HepG2 (cell line): ENCODE measurements around the gene JAG1. TPM values are rescaled to one million over a fixed set of nuclear protein-coding genes. Genes with fewer than 3 reads are reported as not detected.

Experiments used
- ETV5 ChIP-seq: IDR thresholded peaks from 2 replicates; pipeline ENCODE4 v1.6.1; 2018; ENCODE audit warnings: missing biosample characterization, missing genetic modification reagents, inconsistent platforms, borderline replicate concordance
- KLF12 ChIP-seq: sonication (generic); formaldehyde crosslinking; IDR thresholded peaks from 2 replicates; pipeline ENCODE4 v1.4.0; 2020; ENCODE audit warnings: missing genetic modification reagents, borderline replicate concordance
- SAFB2 ChIP-seq: sonication (generic); formaldehyde crosslinking; IDR thresholded peaks from 2 replicates; pipeline ENCODE4 v1.5.1; 2020; ENCODE audit warnings: missing genetic modification reagents, low read depth, mild to moderate bottlenecking, borderline replicate concordance
- SMAD9 ChIP-seq: sonication (generic); formaldehyde crosslinking; IDR thresholded peaks from 2 replicates; pipeline ENCODE4 v1.5.1; 2020; ENCODE audit warnings: mild to moderate bottlenecking, missing genetic modification reagents
- TBP ChIP-seq: sonication (generic); formaldehyde crosslinking; IDR thresholded peaks from 2 replicates; pipeline ENCODE4 v1.5.0; 2020; ENCODE audit warnings: missing genetic modification reagents
- TCF7 ChIP-seq: sonication (generic); IDR thresholded peaks from 2 replicates; pipeline ENCODE4 v1.6.1; 2016; ENCODE audit warnings: antibody characterized with exemption, low read depth
- TMF1 ChIP-seq: sonication (generic); formaldehyde crosslinking; IDR thresholded peaks from 2 replicates; pipeline ENCODE4 v1.8.1; 2022; ENCODE audit warnings: low read depth, missing genetic modification reagents
- ZMYM3 ChIP-seq: sonication (generic); formaldehyde crosslinking; IDR thresholded peaks from 2 replicates; pipeline ENCODE4 v1.5.1; 2020; ENCODE audit warnings: mild to moderate bottlenecking, missing genetic modification reagents
- ZNF550 ChIP-seq: sonication (generic); formaldehyde crosslinking; IDR thresholded peaks from 2 replicates; pipeline ENCODE4 v1.4.0; 2020; ENCODE audit warnings: mild to moderate bottlenecking, missing genetic modification reagents, borderline replicate concordance
- ZNF619 ChIP-seq: sonication (generic); formaldehyde crosslinking; IDR thresholded peaks from 2 replicates; pipeline ENCODE4 v1.4.0; 2020; ENCODE audit warnings: mild to moderate bottlenecking, missing genetic modification reagents
- ZNF652 ChIP-seq: IDR thresholded peaks from 2 replicates; pipeline ENCODE4 v1.6.1; 2016; ENCODE audit warnings: low read depth, borderline replicate concordance
- ZNF709 ChIP-seq: sonication (generic); formaldehyde crosslinking; IDR thresholded peaks from 2 replicates; pipeline ENCODE4 v1.5.0; 2020; ENCODE audit warnings: mild to moderate bottlenecking, missing genetic modification reagents
- ZNF713 ChIP-seq: sonication (generic); formaldehyde crosslinking; IDR thresholded peaks from 2 replicates; pipeline ENCODE4 v1.4.0; 2020; ENCODE audit warnings: mild to moderate bottlenecking, missing genetic modification reagents
- ZNF720 ChIP-seq: sonication (generic); formaldehyde crosslinking; IDR thresholded peaks from 2 replicates; pipeline ENCODE4 v1.4.0; 2020; ENCODE audit warnings: missing genetic modification reagents
- ZNF737 ChIP-seq: sonication (generic); formaldehyde crosslinking; IDR thresholded peaks from 2 replicates; pipeline ENCODE4 v1.5.0; 2020; ENCODE audit warnings: missing genetic modification reagents, mild to moderate bottlenecking, borderline replicate concordance
- polyA plus RNA-seq, 8 experiments: library from polyadenylated mRNA; depleted of rRNA in 3 of 8; stranded (reverse) in 7 of 8; unstranded in 1 of 8; fragments of >200 nt; fragmentation: Illumina TruSeq in 4 of 8; extraction: Trizol in 4 of 8; gene quantifications; 2 replicates each; pipeline versions ENCODE4 v1.2.1 to v1.2.3, GENCODE V29; 2011 to 2016; ENCODE audit warnings: low read depth in 4 of 8, missing spikeins in 1 of 8, mixed read lengths in 1 of 8; ENCODE audit not compliant: insufficient read depth in 1 of 8
- total RNA-seq, 5 experiments: library from RNA; depleted of rRNA; stranded (reverse); fragments of >200 nt; fragmentation: Illumina TruSeq; extraction: Trizol; gene quantifications; 2 replicates each; pipeline ENCODE4 v1.2.3, GENCODE V29; 2016; ENCODE audit warnings: low read depth in 1 of 5
- TF ChIP-seq, protein P1 (sequence below): sonication (generic); formaldehyde crosslinking; IDR thresholded peaks from 2 replicates; pipeline ENCODE4 v1.5.0; 2020; ENCODE audit warnings: mild to moderate bottlenecking, missing genetic modification reagents, borderline replicate concordance
- TF ChIP-seq, protein P2 (sequence below): sonication (generic); formaldehyde crosslinking; IDR thresholded peaks from 2 replicates; pipeline ENCODE4 v1.5.0; 2020; ENCODE audit warnings: missing genetic modification reagents
- TF ChIP-seq, protein P3 (sequence below): sonication (generic); formaldehyde crosslinking; IDR thresholded peaks from 2 replicates; pipeline ENCODE4 v1.4.0; 2020; ENCODE audit warnings: missing genetic modification reagents, mild to moderate bottlenecking, borderline replicate concordance

JAG1 gene
- total and polyA plus RNA-seq, 2 of the 13 experiments (the other 11 are each of a cell fraction or from before 2014, with no cell fraction given) = 47.1 to 56.3 TPM

DNA sequence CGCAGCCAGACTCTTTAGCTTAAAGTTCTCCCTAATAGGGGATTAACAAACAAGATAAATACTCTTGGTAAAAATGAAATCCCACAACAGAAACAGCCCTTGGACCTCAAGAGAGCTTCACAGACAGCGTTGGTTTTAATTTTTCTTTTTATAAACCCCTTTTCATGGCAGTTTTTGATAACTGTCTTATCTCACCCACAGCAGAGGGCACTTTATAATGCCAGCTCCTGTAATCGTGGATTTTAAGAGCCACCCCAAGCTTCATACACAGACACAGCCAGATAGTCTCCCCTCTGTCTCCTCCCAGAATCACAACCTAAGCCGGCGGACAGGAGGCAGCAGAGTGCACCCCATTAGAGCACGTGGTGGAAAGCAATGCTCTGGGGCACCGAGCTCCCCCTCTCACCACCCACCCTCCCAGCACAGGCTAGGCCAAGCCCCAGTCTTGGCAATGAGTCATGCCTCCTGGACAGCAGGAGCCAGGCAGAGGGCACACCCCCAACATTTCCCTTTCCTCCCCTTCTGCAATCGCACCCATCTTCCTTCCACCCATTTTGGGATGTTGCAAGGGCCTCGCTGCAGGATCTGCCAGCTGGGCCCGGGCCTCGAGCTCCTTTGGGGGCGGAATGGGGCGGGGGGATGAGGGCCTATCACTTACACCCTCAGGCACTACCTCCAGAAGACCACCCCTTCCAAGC, 2.4 kb downstream of the JAG1 start (continued):
- TF ChIP-seq, protein P1, sequence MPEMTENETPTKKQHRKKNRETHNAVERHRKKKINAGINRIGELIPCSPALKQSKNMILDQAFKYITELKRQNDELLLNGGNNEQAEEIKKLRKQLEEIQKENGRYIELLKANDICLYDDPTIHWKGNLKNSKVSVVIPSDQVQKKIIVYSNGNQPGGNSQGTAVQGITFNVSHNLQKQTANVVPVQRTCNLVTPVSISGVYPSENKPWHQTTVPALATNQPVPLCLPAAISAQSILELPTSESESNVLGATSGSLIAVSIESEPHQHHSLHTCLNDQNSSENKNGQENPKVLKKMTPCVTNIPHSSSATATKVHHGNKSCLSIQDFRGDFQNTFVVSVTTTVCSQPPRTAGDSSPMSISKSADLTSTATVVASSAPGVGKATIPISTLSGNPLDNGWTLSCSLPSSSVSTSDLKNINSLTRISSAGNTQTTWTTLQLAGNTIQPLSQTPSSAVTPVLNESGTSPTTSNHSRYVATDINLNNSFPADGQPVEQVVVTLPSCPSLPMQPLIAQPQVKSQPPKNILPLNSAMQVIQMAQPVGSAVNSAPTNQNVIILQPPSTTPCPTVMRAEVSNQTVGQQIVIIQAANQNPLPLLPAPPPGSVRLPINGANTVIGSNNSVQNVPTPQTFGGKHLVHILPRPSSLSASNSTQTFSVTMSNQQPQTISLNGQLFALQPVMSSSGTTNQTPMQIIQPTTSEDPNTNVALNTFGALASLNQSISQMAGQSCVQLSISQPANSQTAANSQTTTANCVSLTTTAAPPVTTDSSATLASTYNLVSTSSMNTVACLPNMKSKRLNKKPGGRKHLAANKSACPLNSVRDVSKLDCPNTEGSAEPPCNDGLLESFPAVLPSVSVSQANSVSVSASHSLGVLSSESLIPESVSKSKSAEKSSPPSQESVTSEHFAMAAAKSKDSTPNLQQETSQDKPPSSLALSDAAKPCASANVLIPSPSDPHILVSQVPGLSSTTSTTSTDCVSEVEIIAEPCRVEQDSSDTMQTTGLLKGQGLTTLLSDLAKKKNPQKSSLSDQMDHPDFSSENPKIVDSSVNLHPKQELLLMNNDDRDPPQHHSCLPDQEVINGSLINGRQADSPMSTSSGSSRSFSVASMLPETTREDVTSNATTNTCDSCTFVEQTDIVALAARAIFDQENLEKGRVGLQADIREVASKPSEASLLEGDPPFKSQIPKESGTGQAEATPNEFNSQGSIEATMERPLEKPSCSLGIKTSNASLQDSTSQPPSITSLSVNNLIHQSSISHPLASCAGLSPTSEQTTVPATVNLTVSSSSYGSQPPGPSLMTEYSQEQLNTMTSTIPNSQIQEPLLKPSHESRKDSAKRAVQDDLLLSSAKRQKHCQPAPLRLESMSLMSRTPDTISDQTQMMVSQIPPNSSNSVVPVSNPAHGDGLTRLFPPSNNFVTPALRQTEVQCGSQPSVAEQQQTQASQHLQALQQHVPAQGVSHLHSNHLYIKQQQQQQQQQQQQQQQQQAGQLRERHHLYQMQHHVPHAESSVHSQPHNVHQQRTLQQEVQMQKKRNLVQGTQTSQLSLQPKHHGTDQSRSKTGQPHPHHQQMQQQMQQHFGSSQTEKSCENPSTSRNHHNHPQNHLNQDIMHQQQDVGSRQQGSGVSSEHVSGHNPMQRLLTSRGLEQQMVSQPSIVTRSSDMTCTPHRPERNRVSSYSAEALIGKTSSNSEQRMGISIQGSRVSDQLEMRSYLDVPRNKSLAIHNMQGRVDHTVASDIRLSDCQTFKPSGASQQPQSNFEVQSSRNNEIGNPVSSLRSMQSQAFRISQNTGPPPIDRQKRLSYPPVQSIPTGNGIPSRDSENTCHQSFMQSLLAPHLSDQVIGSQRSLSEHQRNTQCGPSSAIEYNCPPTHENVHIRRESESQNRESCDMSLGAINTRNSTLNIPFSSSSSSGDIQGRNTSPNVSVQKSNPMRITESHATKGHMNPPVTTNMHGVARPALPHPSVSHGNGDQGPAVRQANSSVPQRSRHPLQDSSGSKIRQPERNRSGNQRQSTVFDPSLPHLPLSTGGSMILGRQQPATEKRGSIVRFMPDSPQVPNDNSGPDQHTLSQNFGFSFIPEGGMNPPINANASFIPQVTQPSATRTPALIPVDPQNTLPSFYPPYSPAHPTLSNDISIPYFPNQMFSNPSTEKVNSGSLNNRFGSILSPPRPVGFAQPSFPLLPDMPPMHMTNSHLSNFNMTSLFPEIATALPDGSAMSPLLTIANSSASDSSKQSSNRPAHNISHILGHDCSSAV (CRISPR knock-in tag) = no peak
- TF ChIP-seq ZMYM3 (CRISPR knock-in tag) (no peak; the same call in 1 of the 2 replicates), ZNF550 (no peak), ZNF737 (CRISPR knock-in tag) (no peak), ZNF619 (CRISPR knock-in tag) (no peak), SMAD9 (no peak), TMF1 (0 out of 2 replicates have a peak, but pooled peaks have one; percentile 12), ZNF709 (CRISPR knock-in tag) (peak; percentile 46; the same call in 1 of the 2 replicates), TCF7 (no peak), ZNF713 (CRISPR knock-in tag) (0 out of 2 replicates have a peak, but pooled peaks have one; percentile 60), SAFB2 (CRISPR knock-in tag) (peak; percentile 42; the same call in 1 of the 2 replicates), KLF12 (no peak), ETV5 (CRISPR knock-in tag) (peak; percentile 45; the same call in 1 of the 2 replicates), ZNF720 (CRISPR knock-in tag) (no peak), TBP (no peak), ZNF652 (CRISPR knock-in tag) (no peak)
- TF ChIP-seq, protein P2, sequence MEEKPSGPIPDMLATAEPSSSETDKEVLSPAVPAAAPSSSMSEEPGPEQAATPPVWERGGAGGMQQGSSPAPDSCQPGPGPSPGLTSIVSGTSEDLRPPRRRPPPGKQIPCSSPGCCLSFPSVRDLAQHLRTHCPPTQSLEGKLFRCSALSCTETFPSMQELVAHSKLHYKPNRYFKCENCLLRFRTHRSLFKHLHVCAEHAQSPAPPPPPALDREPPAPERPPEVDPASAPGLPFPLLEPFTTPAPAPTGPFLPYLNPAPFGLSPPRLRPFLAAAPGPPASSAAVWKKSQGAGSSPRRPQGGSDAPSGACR = peak; percentile 74; the same call in 1 of the 2 replicates
- TF ChIP-seq, protein P3, sequence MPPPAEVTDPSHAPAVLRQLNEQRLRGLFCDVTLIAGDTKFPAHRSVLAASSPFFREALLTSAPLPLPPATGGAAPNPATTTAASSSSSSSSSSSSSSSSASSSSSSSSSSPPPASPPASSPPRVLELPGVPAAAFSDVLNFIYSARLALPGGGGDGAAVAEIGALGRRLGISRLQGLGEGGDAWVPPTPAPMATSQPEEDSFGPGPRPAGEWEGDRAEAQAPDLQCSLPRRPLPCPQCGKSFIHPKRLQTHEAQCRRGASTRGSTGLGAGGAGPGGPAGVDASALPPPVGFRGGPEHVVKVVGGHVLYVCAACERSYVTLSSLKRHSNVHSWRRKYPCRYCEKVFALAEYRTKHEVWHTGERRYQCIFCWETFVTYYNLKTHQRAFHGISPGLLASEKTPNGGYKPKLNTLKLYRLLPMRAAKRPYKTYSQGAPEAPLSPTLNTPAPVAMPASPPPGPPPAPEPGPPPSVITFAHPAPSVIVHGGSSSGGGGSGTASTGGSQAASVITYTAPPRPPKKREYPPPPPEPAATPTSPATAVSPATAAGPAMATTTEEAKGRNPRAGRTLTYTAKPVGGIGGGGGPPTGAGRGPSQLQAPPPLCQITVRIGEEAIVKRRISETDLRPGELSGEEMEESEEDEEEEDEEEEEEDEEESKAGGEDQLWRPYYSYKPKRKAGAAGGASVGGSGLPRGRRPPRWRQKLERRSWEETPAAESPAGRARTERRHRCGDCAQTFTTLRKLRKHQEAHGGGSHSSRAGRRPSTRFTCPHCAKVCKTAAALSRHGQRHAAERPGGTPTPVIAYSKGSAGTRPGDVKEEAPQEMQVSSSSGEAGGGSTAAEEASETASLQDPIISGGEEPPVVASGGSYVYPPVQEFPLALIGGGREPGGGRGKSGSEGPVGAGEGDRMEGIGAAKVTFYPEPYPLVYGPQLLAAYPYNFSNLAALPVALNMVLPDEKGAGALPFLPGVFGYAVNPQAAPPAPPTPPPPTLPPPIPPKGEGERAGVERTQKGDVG (CRISPR knock-in tag) = no peak
